Hematopoietic multipotent progenitor cell treated with erythropoietin and hydrocortisone succinate and interleukin-3 and kit ligand, for 15 days (in vitro differentiated cells): ENCODE data around the gene TBC1D3I.
"Not testable (repeated sequence)": the region's sequence is repeated elsewhere in the genome, so short reads cannot be mapped to it uniquely, and the experiment has no call there.

ENCODE experiments used
- DNase-seq: peaks from one replicate; pipeline ENCODE4 v3.0.0-alpha.2; 2015; ENCODE audit warnings: low spot score

The TBC1D3I gene

GRCh38 chr17:36264470-36264869, at the start of gene TBC1D3I:
Gene TBC1D3I, minus strand, starts transcription at chr17:36264570. Its CDS starts 1,585 bp downstream, at chr17:36262985.
- not testable (repeated sequence) for DNase-seq

- not testable (repeated sequence) for DNase-seq
These were observed 30.8 kb upstream of the TBC1D3I start for GRCh38 chr17:36295161-36295560.

GRCh38 chr17:36289965-36290612, 25.7 kb upstream of the TBC1D3I start:
- DNase-seq: not testable (repeated sequence)

GRCh38 chr17:36284219-36284618, 19.8 kb upstream of the TBC1D3I start:
- DNase-seq: not testable (repeated sequence)

GRCh38 chr17:36283256-36283655, 18.9 kb upstream of the TBC1D3I start:
- DNase-seq: not testable (repeated sequence)

- not testable (repeated sequence) for DNase-seq
These were observed 22.3 kb downstream of the TBC1D3I start for GRCh38 chr17:36242046-36242445.

GRCh38 chr17:36229644-36230043, 34.7 kb downstream of the TBC1D3I start:
- not testable (repeated sequence) for DNase-seq

GRCh38 chr17:36222967-36223366, 41.4 kb downstream of the TBC1D3I start:
- not testable (repeated sequence) for DNase-seq

- DNase-seq: not testable (repeated sequence)
These were observed 42.7 kb downstream of the TBC1D3I start for GRCh38 chr17:36221581-36222100.

GRCh38 chr17:36220737-36221580, 43.4 kb downstream of the TBC1D3I start:
- not testable (repeated sequence) for DNase-seq

GRCh38 chr17:36219556-36219955, 44.8 kb downstream of the TBC1D3I start:
- DNase-seq: not testable (repeated sequence)

GRCh38 chr17:36215406-36216308, 48.7 kb downstream of the TBC1D3I start:
- not testable (repeated sequence) for DNase-seq

- DNase-seq: no peak
These were observed 49.5 kb downstream of the TBC1D3I start for GRCh38 chr17:36214918-36215317.

- DNase-seq: no peak
These were observed 50.7 kb downstream of the TBC1D3I start for GRCh38 chr17:36213695-36214094.

GRCh38 chr17:36212966-36213365, 51.4 kb downstream of the TBC1D3I start:
- no peak for DNase-seq

- no peak for DNase-seq
These were observed 52.1 kb downstream of the TBC1D3I start for GRCh38 chr17:36212272-36212605.

GRCh38 chr17:36211484-36212271, 52.7 kb downstream of the TBC1D3I start:
- not testable (repeated sequence) for DNase-seq

GRCh38 chr17:36210439-36211211, 53.7 kb downstream of the TBC1D3I start, which contains the start of gene CCL4L2:
Gene CCL4L2, plus strand, starts transcription at chr17:36211063.
- not testable (repeated sequence) for DNase-seq

GRCh38 chr17:36209575-36209974, 54.8 kb downstream of the TBC1D3I start:
- no peak for DNase-seq

- not testable (repeated sequence) for DNase-seq
These were observed 57.0 kb downstream of the TBC1D3I start for GRCh38 chr17:36207383-36207782.
